ENCODE measurements around the gene ZNF28.

- TF ChIP-seq CTCF (IDR thresholded peaks at IDR 0.05), result no peak
- TF ChIP-seq EP300 (IDR thresholded peaks at IDR 0.05), result no peak
- TF ChIP-seq POLR2AphosphoS5 (IDR thresholded peaks at IDR 0.05), result no peak
- no peak for TF ChIP-seq POLR2A (IDR thresholded peaks at IDR 0.05)
These were observed 4.3 kb upstream of the ZNF28 start for GRCh38 chr19:52825765-52826164.

All from sigmoid colon (tissue), 4 donors.